Endothelial cell of umbilical vein (primary cell): ENCODE data around the gene STK39. TPM values are rescaled to one million over a fixed set of nuclear protein-coding genes. Genes with fewer than 3 reads are reported as not detected.

Experiments
- BruUV-seq: library from RNA; stranded (reverse); fragments of 400-500 nt; replicated peaks from 2 replicates; lab custom pipeline; 2021; lab: Mats Ljungman, UMichigan
- CTCF ChIA-PET: fragments of 300-600, 350-600 bp; sonication (Branson Sonifier 250); formaldehyde crosslinking; loops from one replicate; lab custom pipeline; 2021; ENCODE audit warnings: antibody characterized with exemption, inconsistent platforms; lab: Charles Lee
- POLR2A ChIA-PET: fragments of 300-600, 350-600 bp; sonication (Branson Sonifier 250); formaldehyde crosslinking; loops from one replicate; lab custom pipeline; 2021; ENCODE audit warnings: antibody characterized with exemption, inconsistent platforms; lab: Charles Lee
- DNase-seq: peaks from one replicate; pipeline ENCODE4 v3.0.0-alpha.2; 2011; ENCODE audit warnings: low read depth, low spot score
- FAIRE-seq: peaks from 2 replicates; lab custom pipeline; 2011; peaks lifted over from hg19 to GRCh38; lab: Jason Lieb, UNC
- H2AFZ ChIP-seq: 2 replicates; pipeline ENCODE4 v1.6.0; 2012; ENCODE audit warnings: low read depth, low read length, control low read depth, inconsistent platforms
- H3K27ac ChIP-seq: 2 replicates; pipeline ENCODE4 v1.5.1; 2011; ENCODE audit warnings: low read depth, mild to moderate bottlenecking, control low read depth, low read length, moderate library complexity; ENCODE audit not compliant: insufficient read depth
- H3K27me3 ChIP-seq, 2 experiments: 2 replicates each; pipeline versions ENCODE4 v1.6.0 to v1.6.1; 2011; ENCODE audit warnings: low read length in 2 of 2, mixed read lengths in 1 of 2; ENCODE audit not compliant: control insufficient read depth in 2 of 2, insufficient read depth in 2 of 2
- H3K36me3 ChIP-seq, 2 experiments: 2 replicates in 1 of 2; 3 replicates in 1 of 2; pipeline ENCODE4 v1.5.1; 2011; ENCODE audit warnings: low read length in 2 of 2, mild to moderate bottlenecking in 1 of 2, moderate library complexity in 1 of 2; ENCODE audit not compliant: control insufficient read depth in 2 of 2, insufficient read depth in 2 of 2; ENCODE audit errors: extremely low read depth in 1 of 2
- H3K4me1 ChIP-seq: 3 replicates; pipeline ENCODE4 v1.5.1; 2011; ENCODE audit warnings: mild to moderate bottlenecking, low read length; ENCODE audit not compliant: control insufficient read depth, insufficient read depth; ENCODE audit errors: extremely low read depth
- H3K4me2 ChIP-seq: 2 replicates; pipeline ENCODE4 v1.6.1; 2011; ENCODE audit warnings: low read length, control low read depth, mixed read lengths; ENCODE audit not compliant: insufficient read depth
- H3K4me3 ChIP-seq, 3 experiments: fragments of 200-600 bp in 1 of 3; sonication (generic), shearing (Covaris generic) in 1 of 3; replicated peaks in 1 of 3; 2 replicates each; pipeline ENCODE4 v1.5.1; 2011 to 2016; ENCODE audit warnings: control low read depth in 3 of 3, low read length in 3 of 3, mild to moderate bottlenecking in 2 of 3, inconsistent platforms in 1 of 3, low read depth in 1 of 3, moderate library complexity in 1 of 3; ENCODE audit not compliant: insufficient read depth in 1 of 3
- H3K79me2 ChIP-seq: 2 replicates; pipeline ENCODE4 v1.6.0; 2012; ENCODE audit warnings: low read length, inconsistent platforms; ENCODE audit not compliant: control insufficient read depth, insufficient read depth
- H3K9ac ChIP-seq: replicated peaks from 2 replicates; pipeline ENCODE3; 2011; ENCODE audit warnings: low read length, control low read depth; ENCODE audit not compliant: insufficient read depth; ENCODE audit errors: extremely low read depth
- H3K9me1 ChIP-seq: replicated peaks from 3 replicates; pipeline ENCODE4 v1.6.0; 2011; ENCODE audit warnings: mild to moderate bottlenecking, low read length; ENCODE audit not compliant: control insufficient read depth, insufficient read depth; ENCODE audit errors: extremely low read depth
- H3K9me3 ChIP-seq: replicated peaks from 2 replicates; pipeline ENCODE4 v1.5.1; 2012; ENCODE audit warnings: low read length, inconsistent platforms; ENCODE audit not compliant: control insufficient read depth, insufficient read depth
- H4K20me1 ChIP-seq: replicated peaks from 2 replicates; pipeline ENCODE3; 2011; ENCODE audit warnings: mild to moderate bottlenecking, low read length; ENCODE audit not compliant: control insufficient read depth, insufficient read depth; ENCODE audit errors: extremely low read depth
- CTCF ChIP-seq, 2 donors: IDR thresholded peaks; 1 replicate in 1 of 2; 2 replicates in 1 of 2; pipeline ENCODE4 v1.5.1; 2011; ENCODE audit warnings: low read length in 2 of 2, mild to moderate bottlenecking in 2 of 2, moderate library complexity in 2 of 2, control low read depth in 1 of 2, inconsistent platforms in 1 of 2, low read depth in 1 of 2; ENCODE audit not compliant: insufficient read depth in 1 of 2; ENCODE audit errors: extremely low read depth in 1 of 2
- EZH2 ChIP-seq: IDR thresholded peaks from 2 replicates; pipeline ENCODE4 v1.6.1; 2012; ENCODE audit warnings: borderline replicate concordance, low read depth, mild to moderate bottlenecking, moderate library complexity, low read length, inconsistent platforms; ENCODE audit not compliant: severe bottlenecking
- FOS ChIP-seq: IDR thresholded peaks from 2 replicates; pipeline ENCODE4 v1.6.1; 2011; ENCODE audit warnings: mild to moderate bottlenecking, low read length, moderate library complexity, borderline replicate concordance; ENCODE audit not compliant: insufficient read depth
- GATA2 ChIP-seq: IDR thresholded peaks from 2 replicates; pipeline ENCODE4 v1.7.0; 2011; ENCODE audit warnings: low read depth, mild to moderate bottlenecking, moderate library complexity, mixed read lengths, low read length; ENCODE audit not compliant: insufficient read length, insufficient read depth
- JUN ChIP-seq: IDR thresholded peaks from 2 replicates; pipeline ENCODE4 v1.6.1; 2011; ENCODE audit warnings: borderline replicate concordance, low read depth; ENCODE audit not compliant: insufficient read length, insufficient read depth
- MAX ChIP-seq: IDR thresholded peaks from 2 replicates; pipeline ENCODE4 v1.6.1; 2011; ENCODE audit not compliant: insufficient read depth, insufficient read length
- MYC ChIP-seq: IDR thresholded peaks from one replicate; pipeline ENCODE4 v1.6.1; 2011; ENCODE audit warnings: mild to moderate bottlenecking, low read depth, low read length
- POLR2A ChIP-seq: IDR thresholded peaks from 2 replicates; pipeline ENCODE4 v1.6.1; 2012; ENCODE audit warnings: low read depth, mild to moderate bottlenecking, control low read depth, low read length
- POLR2AphosphoS5 ChIP-seq: IDR thresholded peaks from 2 replicates; pipeline ENCODE4 v1.6.1; 2012; ENCODE audit warnings: low read depth, mild to moderate bottlenecking, control low read depth, low read length, moderate library complexity; ENCODE audit not compliant: insufficient read depth
- dilution Hi-C: fragments of 300-500 bp; cut with MboI; formaldehyde crosslinking; loops from one replicate; pipeline ENCODE4 v1.15.0; 2019; ENCODE audit warnings: low sequenced_read_pairs; ENCODE audit not compliant: extremely low pct_ligation_motif_present
- intact Hi-C: fragments of 100-400 bp; cut with micrococcal nuclease; formaldehyde crosslinking; loops from one replicate; pipeline ENCODE4 v1.10.0; 2022
- polyA plus RNA-seq, 4 experiments: library from polyadenylated mRNA; depleted of rRNA in 3 of 4; stranded (reverse) in 3 of 4; unstranded in 1 of 4; fragments of >200 nt; gene quantifications; 2 replicates each; pipeline versions ENCODE4 v1.2.1 to v1.2.3, GENCODE V29; 2011 to 2012; ENCODE audit warnings: missing spikeins in 1 of 4
- total RNA-seq: library from RNA; stranded (reverse); gene quantifications from 2 replicates; pipeline ENCODE4 v1.2.3, GENCODE V29; 2021

The STK39 gene
- total and polyA plus RNA-seq, 2 donors (not counting 3 experiments of a cell fraction or from before 2014, with no cell fraction given) = 4.6 to 13.1 TPM

- no peak overlapping the region for H3K9ac ChIP-seq
- CTCF ChIA-PET = no interaction called here
- FAIRE-seq = no peak
These were observed 216.4 kb downstream of the STK39 start for GRCh38 chr2:168030862-168031624.

More at GRCh38 chr2:168030862-168031624, 216.4 kb downstream of the STK39 start:
- POLR2A ChIA-PET = no interaction called here
- intact Hi-C loops (no loop called here), dilution Hi-C loops (no loop called here)
- Histone ChIP-seq H2AFZ (no peak overlapping the region), H3K9me3 (no peaks in the 10 kb centered on the region), H3K79me2 (no peaks in the 10 kb centered on the region), H3K36me3 (no peaks in the 10 kb centered on the region), H3K9me1 (no peaks in the 10 kb centered on the region), H3K4me1 (no peaks in the 10 kb centered on the region), H3K4me2 (no peak overlapping the region), H3K27ac (no peak overlapping the region), H4K20me1 (no peaks in the 10 kb centered on the region), H3K4me3 (no peak overlapping the region), H3K27me3 (no peaks in the 10 kb centered on the region)
- DNase-seq = no peak
- TF ChIP-seq EZH2 (no peak), POLR2A (no peak), GATA2 (no peak), MAX (no peak), CTCF (IDR thresholded peaks at IDR 0.05; ENCODE audit: extremely low read depth in 1 of 2, insufficient read depth in 1 of 2, low read depth in 1 of 2, low read length in 2 of 2) (no peak), JUN (no peak), POLR2AphosphoS5 (no peak), FOS (no peak), MYC (no peak)
- BruUV-seq = no TSS peak
